ENCODE results near the gene TNNI2. TPM values are rescaled to one million over a fixed set of nuclear protein-coding genes. Genes with fewer than 3 reads are reported as not detected.

The TNNI2 gene
- total and polyA plus RNA-seq, 10 of the 15 experiments (the other 5 are each of a cell fraction or from before 2014, with no cell fraction given) = 0.14 to 0.79 (median 0.37) TPM; not detected in 4

DNA sequence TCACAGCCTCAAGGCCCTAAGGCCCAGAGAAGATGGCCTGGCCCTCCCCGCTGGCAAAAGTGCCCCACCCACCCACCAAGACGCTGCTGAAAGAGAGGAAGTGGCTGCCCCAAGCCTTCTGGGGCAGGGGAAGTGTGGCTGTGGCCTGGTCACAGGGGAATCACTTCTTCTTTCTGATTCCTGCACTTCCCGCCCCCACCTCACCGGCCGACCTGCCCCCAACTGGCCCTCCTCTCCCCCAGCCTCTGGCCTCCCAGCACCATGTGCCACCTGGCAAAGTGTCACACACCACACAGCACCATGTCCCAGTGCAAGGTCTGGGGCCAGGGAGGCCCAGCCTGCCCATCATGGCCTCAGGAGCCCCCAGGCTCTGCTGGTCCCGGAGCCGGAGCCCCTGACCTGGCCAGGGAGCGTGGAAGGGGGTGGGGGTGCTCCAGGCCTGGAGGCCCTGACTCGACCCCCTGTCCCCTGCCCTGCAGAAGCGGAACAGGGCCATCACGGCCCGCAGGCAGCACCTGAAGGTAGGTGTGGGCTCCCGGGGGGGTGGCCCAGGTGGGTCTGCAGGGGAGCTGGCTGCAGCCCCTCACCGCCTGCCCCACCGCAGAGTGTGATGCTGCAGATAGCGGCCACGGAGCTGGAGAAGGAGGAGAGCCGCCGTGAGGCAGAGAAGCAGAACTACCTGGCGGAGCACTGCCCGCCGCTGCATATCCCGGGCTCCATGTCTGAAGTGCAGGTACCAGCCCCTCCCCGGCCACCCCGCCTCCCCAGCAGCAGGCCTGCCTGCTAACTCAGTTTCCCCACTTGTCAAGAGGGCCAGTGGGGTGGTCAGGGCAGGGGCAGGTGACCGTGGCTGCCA is 1.4 kb downstream of the TNNI2 start:
- Histone ChIP-seq H3K4me2 (ENCODE audit: control insufficient read depth, insufficient read depth) (peak overlapping the region; percentile 44; the same call in 1 of the 2 replicates), H3K9me3 (replicated peaks; ENCODE audit: control insufficient read depth, insufficient read depth, low read length) (no peaks in the 10 kb centered on the region), H3K4me1 (ENCODE audit: control insufficient read depth, insufficient read depth, low read length) (peaks cover 28% of the 10 kb centered on the region), H3K4me3 (peak overlapping the region; percentile 16; the same call in 1 of the 2 replicates), H3K79me2 (ENCODE audit: control insufficient read depth, insufficient read depth, low read length) (no peaks in the 10 kb centered on the region), H3K27ac (ENCODE audit: control insufficient read depth, insufficient read depth) (no peak overlapping the region), H2AFZ (ENCODE audit: control insufficient read depth, low read depth, low read length) (no peak overlapping the region), H3K27me3 (replicated peaks in 1 of 2; ENCODE audit: control insufficient read depth in 2 of 2, insufficient read depth in 2 of 2, low read length in 1 of 2) (no peaks in the 10 kb centered on the region; a peak in 1 of 4 replicates), H3K9ac (ENCODE audit: control insufficient read depth, insufficient read depth, low read length) (no peak overlapping the region), H4K20me1 (ENCODE audit: control insufficient read depth, insufficient read depth) (no peaks in the 10 kb centered on the region), H3K36me3 (ENCODE audit: control insufficient read depth in 2 of 2, insufficient read depth in 2 of 2, low read length in 1 of 2) (no peaks in the 10 kb centered on the region)
- BruUV-seq (replicated peaks) = no TSS peak
- in situ Hi-C loops (cut with MboI) = no loop called here
- intact Hi-C loops (cut with micrococcal nuclease; ENCODE audit: unreplicated experiment) = loop anchor here (2.0 to 5.0 kb wide), 2 partner anchors 47 to 79 kb away; partner anchors contain the start of gene TNNT3
- FAIRE-seq = peak; percentile 73
- peak; percentile 68 for ATAC-seq
- DNase-seq (ENCODE audit: low read depth, low spot score) = no peak
- SMC1A ChIA-PET (ENCODE audit: uncharacterized antibody, unreplicated experiment) = interaction anchor here (0.7 to 1.4 kb wide), 2 partner anchors 16 to 141 kb away, joined by 3 read pairs; no protein-coding TSS in a partner anchor
- RAD21 ChIA-PET (ENCODE audit: unreplicated experiment) = interaction anchor here (2.0 kb wide), 2 partner anchors 10 to 161 kb away, joined by 10 to 12 read pairs; no protein-coding TSS in a partner anchor
- WGBS (ENCODE audit: insufficient coverage, insufficient replicate concordance, low lambda C conversion rate, missing lambda C conversion rate) = 32% methylated on average over 15 of the region's 26 CpGs
- CTCF ChIA-PET = interaction anchor here (0.9 to 1.0 kb wide), 2 partner anchors 8 to 10 kb away, joined by 3 to 4 read pairs; no protein-coding TSS in a partner anchor
- POLR2A ChIA-PET = interaction anchor here (0.6 to 1.0 kb wide), 2 partner anchors 10 to 298 kb away, joined by 4 to 6 read pairs; no protein-coding TSS in a partner anchor
- TF ChIP-seq, protein P1, sequence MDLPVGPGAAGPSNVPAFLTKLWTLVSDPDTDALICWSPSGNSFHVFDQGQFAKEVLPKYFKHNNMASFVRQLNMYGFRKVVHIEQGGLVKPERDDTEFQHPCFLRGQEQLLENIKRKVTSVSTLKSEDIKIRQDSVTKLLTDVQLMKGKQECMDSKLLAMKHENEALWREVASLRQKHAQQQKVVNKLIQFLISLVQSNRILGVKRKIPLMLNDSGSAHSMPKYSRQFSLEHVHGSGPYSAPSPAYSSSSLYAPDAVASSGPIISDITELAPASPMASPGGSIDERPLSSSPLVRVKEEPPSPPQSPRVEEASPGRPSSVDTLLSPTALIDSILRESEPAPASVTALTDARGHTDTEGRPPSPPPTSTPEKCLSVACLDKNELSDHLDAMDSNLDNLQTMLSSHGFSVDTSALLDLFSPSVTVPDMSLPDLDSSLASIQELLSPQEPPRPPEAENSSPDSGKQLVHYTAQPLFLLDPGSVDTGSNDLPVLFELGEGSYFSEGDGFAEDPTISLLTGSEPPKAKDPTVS (IDR thresholded peaks at IDR 0.05; ENCODE audit: low read depth, low read length) = no peak
- TF ChIP-seq CBX5 (IDR thresholded peaks at IDR 0.05; ENCODE audit: low read depth) (no peak), TCF7 (IDR thresholded peaks at IDR 0.05; ENCODE audit: borderline replicate concordance) (no peak), FOXK2 (IDR thresholded peaks at IDR 0.05) (no peak), SUZ12 (IDR thresholded peaks at IDR 0.05; ENCODE audit: unreplicated experiment) (no peak), NFIC (IDR thresholded peaks at IDR 0.05; ENCODE audit: low read depth, low read length) (no peak), SMAD1 (IDR thresholded peaks at IDR 0.05; ENCODE audit: low read depth, partially characterized antibody) (no peak), SREBF1 (IDR thresholded peaks at IDR 0.05; ENCODE audit: low read length) (no peak), RFX5 (IDR thresholded peaks at IDR 0.05; ENCODE audit: low read depth, low read length) (no peak), ASH2L (IDR thresholded peaks at IDR 0.05; ENCODE audit: borderline replicate concordance, low read depth) (no peak), ZSCAN29 (IDR thresholded peaks at IDR 0.05) (no peak), HDGF (IDR thresholded peaks at IDR 0.05) (no peak), MYC (IDR thresholded peaks at IDR 0.05; ENCODE audit: insufficient read depth, insufficient read length, insufficient replicate concordance, low read length, severe bottlenecking) (no peak)
- TF ChIP-seq, protein P2, sequence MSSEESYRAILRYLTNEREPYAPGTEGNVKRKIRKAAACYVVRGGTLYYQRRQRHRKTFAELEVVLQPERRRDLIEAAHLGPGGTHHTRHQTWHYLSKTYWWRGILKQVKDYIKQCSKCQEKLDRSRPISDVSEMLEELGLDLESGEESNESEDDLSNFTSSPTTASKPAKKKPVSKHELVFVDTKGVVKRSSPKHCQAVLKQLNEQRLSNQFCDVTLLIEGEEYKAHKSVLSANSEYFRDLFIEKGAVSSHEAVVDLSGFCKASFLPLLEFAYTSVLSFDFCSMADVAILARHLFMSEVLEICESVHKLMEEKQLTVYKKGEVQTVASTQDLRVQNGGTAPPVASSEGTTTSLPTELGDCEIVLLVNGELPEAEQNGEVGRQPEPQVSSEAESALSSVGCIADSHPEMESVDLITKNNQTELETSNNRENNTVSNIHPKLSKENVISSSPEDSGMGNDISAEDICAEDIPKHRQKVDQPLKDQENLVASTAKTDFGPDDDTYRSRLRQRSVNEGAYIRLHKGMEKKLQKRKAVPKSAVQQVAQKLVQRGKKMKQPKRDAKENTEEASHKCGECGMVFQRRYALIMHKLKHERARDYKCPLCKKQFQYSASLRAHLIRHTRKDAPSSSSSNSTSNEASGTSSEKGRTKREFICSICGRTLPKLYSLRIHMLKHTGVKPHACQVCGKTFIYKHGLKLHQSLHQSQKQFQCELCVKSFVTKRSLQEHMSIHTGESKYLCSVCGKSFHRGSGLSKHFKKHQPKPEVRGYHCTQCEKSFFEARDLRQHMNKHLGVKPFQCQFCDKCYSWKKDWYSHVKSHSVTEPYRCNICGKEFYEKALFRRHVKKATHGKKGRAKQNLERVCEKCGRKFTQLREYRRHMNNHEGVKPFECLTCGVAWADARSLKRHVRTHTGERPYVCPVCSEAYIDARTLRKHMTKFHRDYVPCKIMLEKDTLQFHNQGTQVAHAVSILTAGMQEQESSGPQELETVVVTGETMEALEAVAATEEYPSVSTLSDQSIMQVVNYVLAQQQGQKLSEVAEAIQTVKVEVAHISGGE (CRISPR knock-in tag; IDR thresholded peaks at IDR 0.05) = no peak
- TF ChIP-seq, protein P3, sequence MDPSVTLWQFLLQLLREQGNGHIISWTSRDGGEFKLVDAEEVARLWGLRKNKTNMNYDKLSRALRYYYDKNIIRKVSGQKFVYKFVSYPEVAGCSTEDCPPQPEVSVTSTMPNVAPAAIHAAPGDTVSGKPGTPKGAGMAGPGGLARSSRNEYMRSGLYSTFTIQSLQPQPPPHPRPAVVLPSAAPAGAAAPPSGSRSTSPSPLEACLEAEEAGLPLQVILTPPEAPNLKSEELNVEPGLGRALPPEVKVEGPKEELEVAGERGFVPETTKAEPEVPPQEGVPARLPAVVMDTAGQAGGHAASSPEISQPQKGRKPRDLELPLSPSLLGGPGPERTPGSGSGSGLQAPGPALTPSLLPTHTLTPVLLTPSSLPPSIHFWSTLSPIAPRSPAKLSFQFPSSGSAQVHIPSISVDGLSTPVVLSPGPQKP (IDR thresholded peaks at IDR 0.05; ENCODE audit: low read depth, low read length) = no peak
- TF ChIP-seq, protein P4, sequence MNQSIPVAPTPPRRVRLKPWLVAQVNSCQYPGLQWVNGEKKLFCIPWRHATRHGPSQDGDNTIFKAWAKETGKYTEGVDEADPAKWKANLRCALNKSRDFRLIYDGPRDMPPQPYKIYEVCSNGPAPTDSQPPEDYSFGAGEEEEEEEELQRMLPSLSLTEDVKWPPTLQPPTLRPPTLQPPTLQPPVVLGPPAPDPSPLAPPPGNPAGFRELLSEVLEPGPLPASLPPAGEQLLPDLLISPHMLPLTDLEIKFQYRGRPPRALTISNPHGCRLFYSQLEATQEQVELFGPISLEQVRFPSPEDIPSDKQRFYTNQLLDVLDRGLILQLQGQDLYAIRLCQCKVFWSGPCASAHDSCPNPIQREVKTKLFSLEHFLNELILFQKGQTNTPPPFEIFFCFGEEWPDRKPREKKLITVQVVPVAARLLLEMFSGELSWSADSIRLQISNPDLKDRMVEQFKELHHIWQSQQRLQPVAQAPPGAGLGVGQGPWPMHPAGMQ (IDR thresholded peaks at IDR 0.05; ENCODE audit: borderline replicate concordance) = no peak
